ENCODE measurements around the gene ACSM4. TPM values are rescaled to one million over a fixed set of nuclear protein-coding genes. Genes with fewer than 3 reads are reported as not detected.
"Not testable (repeated sequence)": the region's sequence is repeated elsewhere in the genome, so short reads cannot be mapped to it uniquely, and the experiment has no call there.

Gene ACSM4
- total and polyA plus RNA-seq, 4 donors, result not detected

- H3K27me3 ChIP-seq (ENCODE audit: control insufficient read depth in 1 of 2, insufficient read depth in 2 of 2, low read length in 1 of 2), result no peaks in the 10 kb centered on the region
- ATAC-seq (ENCODE audit: low FRiP score), result no peak
- intact Hi-C loops (cut with DNase I), result no loop called here
- no peaks in the 10 kb centered on the region for H3K4me1 ChIP-seq (ENCODE audit: control insufficient read depth in 1 of 2, insufficient read depth in 2 of 2, low read length in 2 of 2)
- no peak overlapping the region for H3K27ac ChIP-seq (ENCODE audit: low read depth in 1 of 2, low read length in 2 of 2)
- 23 to 30% methylated on average over 2 of the region's 2 CpGs for WGBS, 2 donors
- no peak overlapping the region for H3K4me3 ChIP-seq (ENCODE audit: low read length in 2 of 2)
- H3K36me3 ChIP-seq (ENCODE audit: control insufficient read depth in 1 of 2, insufficient read depth in 2 of 2, low read length in 1 of 2), result no peaks in the 10 kb centered on the region
- no peak for DNase-seq
- no peaks in the 10 kb centered on the region for H3K9me3 ChIP-seq (ENCODE audit: control insufficient read depth, low read length)
Observed at GRCh38 chr12:7319930-7320329, 16.1 kb downstream of the ACSM4 start.

- H3K36me3 ChIP-seq (ENCODE audit: control insufficient read depth in 1 of 2, insufficient read depth in 2 of 2, low read length in 1 of 2), result no peaks in the 10 kb centered on the region
- no peak overlapping the region for H3K27ac ChIP-seq (ENCODE audit: low read depth in 1 of 2, low read length in 2 of 2)
- H3K4me3 ChIP-seq (ENCODE audit: low read length in 2 of 2), result no peak overlapping the region
- intact Hi-C loops (cut with DNase I), result no loop called here
- H3K27me3 ChIP-seq (ENCODE audit: control insufficient read depth in 1 of 2, insufficient read depth in 2 of 2, low read length in 1 of 2), result no peaks in the 10 kb centered on the region
- 60 to 70% methylated on average over 2 of the region's 2 CpGs for WGBS, 2 donors
- H3K9me3 ChIP-seq (ENCODE audit: control insufficient read depth, low read length), result no peaks in the 10 kb centered on the region
- DNase-seq (no peak), ATAC-seq (ENCODE audit: low FRiP score) (no peak)
- no peaks in the 10 kb centered on the region for H3K4me1 ChIP-seq (ENCODE audit: control insufficient read depth in 1 of 2, insufficient read depth in 2 of 2, low read length in 2 of 2)
Observed at GRCh38 chr12:7321624-7322023, 17.8 kb downstream of the ACSM4 start.

- DNase-seq (no peak), ATAC-seq (ENCODE audit: low FRiP score) (no peak)
- Histone ChIP-seq H3K27me3 (ENCODE audit: control insufficient read depth in 1 of 2, insufficient read depth in 2 of 2, low read length in 1 of 2) (no peaks in the 10 kb centered on the region), H3K4me3 (ENCODE audit: low read length in 2 of 2) (no peak overlapping the region), H3K9me3 (ENCODE audit: control insufficient read depth, low read length) (no peaks in the 10 kb centered on the region), H3K27ac (ENCODE audit: low read depth in 1 of 2, low read length in 2 of 2) (no peak overlapping the region), H3K4me1 (ENCODE audit: control insufficient read depth in 1 of 2, insufficient read depth in 2 of 2, low read length in 2 of 2) (no peaks in the 10 kb centered on the region), H3K36me3 (ENCODE audit: control insufficient read depth in 1 of 2, insufficient read depth in 2 of 2, low read length in 1 of 2) (no peaks in the 10 kb centered on the region)
- 75 to 84% methylated on average over 5 of the region's 5 CpGs for WGBS, 2 donors
- intact Hi-C loops (cut with DNase I), result no loop called here
Observed at GRCh38 chr12:7322599-7322998, 18.7 kb downstream of the ACSM4 start.

GRCh38 chr12:7324176-7324575 lies 20.3 kb downstream of the ACSM4 start:
- DNase-seq (no peak), ATAC-seq (ENCODE audit: low FRiP score) (no peak)
- Histone ChIP-seq H3K27ac (ENCODE audit: low read depth in 1 of 2, low read length in 2 of 2) (no peak overlapping the region), H3K36me3 (ENCODE audit: control insufficient read depth in 1 of 2, insufficient read depth in 2 of 2, low read length in 1 of 2) (no peaks in the 10 kb centered on the region), H3K4me1 (ENCODE audit: control insufficient read depth in 1 of 2, insufficient read depth in 2 of 2, low read length in 2 of 2) (no peaks in the 10 kb centered on the region), H3K27me3 (ENCODE audit: control insufficient read depth in 1 of 2, insufficient read depth in 2 of 2, low read length in 1 of 2) (no peaks in the 10 kb centered on the region), H3K9me3 (ENCODE audit: control insufficient read depth, low read length) (no peaks in the 10 kb centered on the region), H3K4me3 (ENCODE audit: low read length in 2 of 2) (no peak overlapping the region)
- intact Hi-C loops (cut with DNase I), result no loop called here
- WGBS, 2 donors, result 74 to 75% methylated on average over 5 of the region's 5 CpGs

- intact Hi-C loops (cut with DNase I), result no loop called here
- ATAC-seq (ENCODE audit: low FRiP score) (no peak), DNase-seq (no peak)
- Histone ChIP-seq H3K4me3 (ENCODE audit: low read length in 2 of 2) (no peak overlapping the region), H3K9me3 (ENCODE audit: control insufficient read depth, low read length) (peaks cover 2% of the 10 kb centered on the region), H3K4me1 (ENCODE audit: control insufficient read depth in 1 of 2, insufficient read depth in 2 of 2, low read length in 2 of 2) (no peaks in the 10 kb centered on the region), H3K27me3 (ENCODE audit: control insufficient read depth in 1 of 2, insufficient read depth in 2 of 2, low read length in 1 of 2) (no peaks in the 10 kb centered on the region), H3K27ac (ENCODE audit: low read depth in 1 of 2, low read length in 2 of 2) (no peak overlapping the region), H3K36me3 (ENCODE audit: control insufficient read depth in 1 of 2, insufficient read depth in 2 of 2, low read length in 1 of 2) (no peaks in the 10 kb centered on the region)
- WGBS, 2 donors, result 65 to 66% methylated on average over 7 of the region's 7 CpGs
Observed at GRCh38 chr12:7327918-7328317, 24.0 kb downstream of the ACSM4 start.

- ATAC-seq (ENCODE audit: low FRiP score); H3K36me3 ChIP-seq (ENCODE audit: control insufficient read depth in 1 of 2, insufficient read depth in 2 of 2, low read length in 1 of 2); H3K27ac ChIP-seq (ENCODE audit: low read depth in 1 of 2, low read length in 2 of 2); H3K4me1 ChIP-seq (ENCODE audit: control insufficient read depth in 1 of 2, insufficient read depth in 2 of 2, low read length in 2 of 2); H3K4me3 ChIP-seq (ENCODE audit: low read length in 2 of 2); DNase-seq; H3K9me3 ChIP-seq (ENCODE audit: control insufficient read depth, low read length); H3K27me3 ChIP-seq (ENCODE audit: control insufficient read depth in 1 of 2, insufficient read depth in 2 of 2, low read length in 1 of 2); intact Hi-C loops (cut with DNase I): not testable (repeated sequence)
- WGBS, 2 donors, result 85 to 87% methylated on average over 5 of the region's 5 CpGs
Observed at GRCh38 chr12:7337790-7338189, 33.9 kb downstream of the ACSM4 start.

GRCh38 chr12:7339675-7340074 lies 35.8 kb downstream of the ACSM4 start:
- no peaks in the 10 kb centered on the region for H3K4me1 ChIP-seq (ENCODE audit: control insufficient read depth in 1 of 2, insufficient read depth in 2 of 2, low read length in 2 of 2)
- no peak overlapping the region for H3K4me3 ChIP-seq (ENCODE audit: low read length in 2 of 2)
- ATAC-seq (ENCODE audit: low FRiP score), result no peak
- 60 to 65% methylated on average over 1 of the region's 1 CpG for WGBS, 2 donors
- intact Hi-C loops (cut with DNase I), result no loop called here
- H3K27ac ChIP-seq (ENCODE audit: low read depth in 1 of 2, low read length in 2 of 2), result no peak overlapping the region
- H3K27me3 ChIP-seq (ENCODE audit: control insufficient read depth in 1 of 2, insufficient read depth in 2 of 2, low read length in 1 of 2), result no peaks in the 10 kb centered on the region
- no peaks in the 10 kb centered on the region for H3K36me3 ChIP-seq (ENCODE audit: control insufficient read depth in 1 of 2, insufficient read depth in 2 of 2, low read length in 1 of 2)
- no peak for DNase-seq
- H3K9me3 ChIP-seq (ENCODE audit: control insufficient read depth, low read length), result peaks cover 3% of the 10 kb centered on the region

GRCh38 chr12:7344833-7345606 lies 41.1 kb downstream of the ACSM4 start:
- intact Hi-C loops (cut with DNase I), result no loop called here
- Histone ChIP-seq H3K27me3 (ENCODE audit: control insufficient read depth in 1 of 2, insufficient read depth in 2 of 2, low read length in 1 of 2) (no peaks in the 10 kb centered on the region), H3K36me3 (ENCODE audit: control insufficient read depth in 1 of 2, insufficient read depth in 2 of 2, low read length in 1 of 2) (no peaks in the 10 kb centered on the region), H3K9me3 (ENCODE audit: control insufficient read depth, low read length) (peaks cover 6% of the 10 kb centered on the region), H3K27ac (ENCODE audit: low read depth in 1 of 2, low read length in 2 of 2) (no peak overlapping the region), H3K4me3 (ENCODE audit: low read length in 2 of 2) (no peak overlapping the region), H3K4me1 (ENCODE audit: control insufficient read depth in 1 of 2, insufficient read depth in 2 of 2, low read length in 2 of 2) (no peaks in the 10 kb centered on the region)
- ATAC-seq (ENCODE audit: low FRiP score), result no peak
- DNase-seq, result no peak

GRCh38 chr12:7346551-7347225 lies 42.8 kb downstream of the ACSM4 start:
- H3K36me3 ChIP-seq (ENCODE audit: control insufficient read depth in 1 of 2, insufficient read depth in 2 of 2, low read length in 1 of 2), result no peaks in the 10 kb centered on the region
- ATAC-seq (ENCODE audit: low FRiP score), result no peak
- H3K4me3 ChIP-seq (ENCODE audit: low read length in 2 of 2), result no peak overlapping the region
- intact Hi-C loops (cut with DNase I), result no loop called here
- 85 to 89% methylated on average over 6 of the region's 6 CpGs for WGBS, 2 donors
- peaks cover 6% of the 10 kb centered on the region for H3K9me3 ChIP-seq (ENCODE audit: control insufficient read depth, low read length)
- H3K4me1 ChIP-seq (ENCODE audit: control insufficient read depth in 1 of 2, insufficient read depth in 2 of 2, low read length in 2 of 2), result no peaks in the 10 kb centered on the region
- no peaks in the 10 kb centered on the region for H3K27me3 ChIP-seq (ENCODE audit: control insufficient read depth in 1 of 2, insufficient read depth in 2 of 2, low read length in 1 of 2)
- no peak for DNase-seq
- H3K27ac ChIP-seq (ENCODE audit: low read depth in 1 of 2, low read length in 2 of 2), result no peak overlapping the region
